H1 (cell line): Measurements from ENCODE around the gene LGALS12. TPM values are rescaled to one million over a fixed set of nuclear protein-coding genes. Genes with fewer than 3 reads are reported as not detected.

Experiments
- CTCF ChIA-PET: fragments of 300-600 bp; sonication (Branson Sonifier 250); formaldehyde crosslinking; loops from one replicate; lab custom pipeline; 2021; ENCODE audit not compliant: partially characterized antibody; lab: Charles Lee
- POLR2A ChIA-PET: fragments of 300-600 bp; sonication (Branson Sonifier 250); formaldehyde crosslinking; loops from one replicate; lab custom pipeline; 2021; ENCODE audit warnings: inconsistent platforms; ENCODE audit not compliant: partially characterized antibody; lab: Charles Lee
- DNase-seq, 2 experiments: peaks; one replicate each; pipeline versions ENCODE4 v3.0.0 to v3.0.0-alpha.2; 2010 to 2022; ENCODE audit warnings: low spot score in 2 of 2, low read depth in 1 of 2, mixed read lengths in 1 of 2
- FAIRE-seq: peaks from 2 replicates; lab custom pipeline; 2011; peaks lifted over from hg19 to GRCh38; lab: Jason Lieb, UNC
- H2AFZ ChIP-seq: 2 replicates; pipeline ENCODE4 v1.8.1; 2012; ENCODE audit warnings: low read length, inconsistent platforms
- H2AK5ac ChIP-seq: 2 replicates; pipeline ENCODE4 v1.6.1; 2013; ENCODE audit warnings: low read depth, low read length
- H2BK120ac ChIP-seq: replicated peaks from 2 replicates; pipeline ENCODE3; 2013; ENCODE audit warnings: low read depth, low read length, inconsistent platforms
- H2BK12ac ChIP-seq: 2 replicates; pipeline ENCODE4 v1.6.1; 2013; ENCODE audit warnings: low read depth, low read length
- H2BK15ac ChIP-seq: 2 replicates; pipeline ENCODE4 v1.6.1; 2013; ENCODE audit warnings: low read length
- H2BK20ac ChIP-seq: 2 replicates; pipeline ENCODE4 v1.6.1; 2013; ENCODE audit warnings: low read length
- H2BK5ac ChIP-seq: 2 replicates; pipeline ENCODE4 v1.6.1; 2013; ENCODE audit warnings: low read depth, low read length
- H3K14ac ChIP-seq: 2 replicates; pipeline ENCODE4 v1.6.1; 2013; ENCODE audit warnings: inconsistent platforms; ENCODE audit not compliant: insufficient read length
- H3K18ac ChIP-seq: 2 replicates; pipeline ENCODE4 v1.6.1; 2013; ENCODE audit warnings: low read length; ENCODE audit errors: extremely low read depth
- H3K23ac ChIP-seq: 2 replicates; pipeline ENCODE4 v1.6.1; 2013; ENCODE audit warnings: inconsistent platforms; ENCODE audit not compliant: insufficient read length
- H3K23me2 ChIP-seq: 2 replicates; pipeline ENCODE4 v1.6.1; 2013; ENCODE audit warnings: low read depth, low read length
- H3K27ac ChIP-seq: 2 replicates; pipeline ENCODE4 v1.6.1; 2011; ENCODE audit warnings: low read depth, low read length, inconsistent platforms
- H3K27me3 ChIP-seq, 4 experiments: replicated peaks in 1 of 4; 1 replicate in 1 of 4; 2 replicates in 3 of 4; pipeline versions ENCODE4 v1.6.1 to v1.8.1; 2011 to 2013; ENCODE audit warnings: low read length in 3 of 4, mild to moderate bottlenecking in 3 of 4, inconsistent platforms in 2 of 4, mixed read lengths in 2 of 4, moderate library complexity in 1 of 4; ENCODE audit not compliant: control insufficient read depth in 3 of 4, insufficient read depth in 3 of 4; ENCODE audit errors: extremely low read depth in 1 of 4
- H3K36me3 ChIP-seq, 4 experiments: 2 replicates each; pipeline versions ENCODE4 v1.6.1 to v1.8.1; 2011 to 2013; ENCODE audit warnings: mild to moderate bottlenecking in 4 of 4, low read length in 3 of 4, moderate library complexity in 2 of 4, control low read depth in 1 of 4, inconsistent platforms in 1 of 4; ENCODE audit not compliant: insufficient read depth in 4 of 4, control insufficient read depth in 2 of 4
- H3K4ac ChIP-seq: replicated peaks from 2 replicates; pipeline ENCODE3; 2013; ENCODE audit warnings: low read length, low read depth, mixed read lengths, inconsistent platforms; ENCODE audit not compliant: insufficient read length
- H3K4me1 ChIP-seq, 4 experiments: replicated peaks in 1 of 4; 1 replicate in 1 of 4; 2 replicates in 3 of 4; pipeline versions ENCODE4 v1.6.1 to v1.8.1; 2011 to 2013; ENCODE audit warnings: low read length in 3 of 4, inconsistent platforms in 2 of 4, mixed read lengths in 1 of 4; ENCODE audit not compliant: insufficient read depth in 4 of 4, control insufficient read depth in 3 of 4
- H3K4me2 ChIP-seq, 2 experiments: 2 replicates each; pipeline versions ENCODE4 v1.6.1 to v1.8.1; 2011 to 2013; ENCODE audit warnings: low read depth in 2 of 2, low read length in 2 of 2, control low read depth in 1 of 2, inconsistent platforms in 1 of 2, mild to moderate bottlenecking in 1 of 2; ENCODE audit not compliant: insufficient read depth in 1 of 2
- H3K4me3 ChIP-seq, 4 experiments: fragments of 200-600, 300-600 bp in 1 of 4; sonication (generic), shearing (Covaris generic), sonication (Bioruptor Twin) in 1 of 4; 2 replicates each; pipeline versions ENCODE4 v1.5.1 to v1.8.1; 2011 to 2016; ENCODE audit warnings: low read length in 4 of 4, low read depth in 3 of 4, control low read depth in 2 of 4, inconsistent platforms in 2 of 4, mild to moderate bottlenecking in 2 of 4, mixed read lengths in 1 of 4, moderate library complexity in 1 of 4; ENCODE audit not compliant: insufficient read depth in 2 of 4; ENCODE audit errors: extremely low read depth in 1 of 4
- H3K56ac ChIP-seq: replicated peaks from 2 replicates; pipeline ENCODE3; 2013; ENCODE audit warnings: low read depth, mild to moderate bottlenecking, mixed read lengths, low read length, inconsistent platforms; ENCODE audit not compliant: insufficient read length
- H3K79me1 ChIP-seq: 2 replicates; pipeline ENCODE4 v1.6.1; 2013; ENCODE audit warnings: low read depth, low read length, control low read depth
- H3K79me2 ChIP-seq, 2 experiments: 2 replicates each; pipeline versions ENCODE4 v1.6.1 to v1.8.1; 2012 to 2013; ENCODE audit warnings: low read length in 2 of 2, mild to moderate bottlenecking in 2 of 2, inconsistent platforms in 1 of 2; ENCODE audit not compliant: insufficient read depth in 2 of 2, control insufficient read depth in 1 of 2
- H3K9ac ChIP-seq, 4 experiments: replicated peaks in 1 of 4; 1 replicate in 1 of 4; 2 replicates in 3 of 4; pipeline versions ENCODE4 v1.6.1 to v1.8.1; 2011 to 2013; ENCODE audit warnings: low read depth in 3 of 4, low read length in 3 of 4, control low read depth in 2 of 4, mild to moderate bottlenecking in 2 of 4, moderate library complexity in 2 of 4, inconsistent platforms in 1 of 4; ENCODE audit errors: extremely low read depth in 1 of 4
- H3K9me3 ChIP-seq, 2 experiments: 2 replicates each; pipeline versions ENCODE4 v1.6.1 to v1.8.1; 2012 to 2013; ENCODE audit warnings: mild to moderate bottlenecking in 2 of 2, moderate library complexity in 2 of 2, control low read depth in 1 of 2, inconsistent platforms in 1 of 2, low read depth in 1 of 2, low read length in 1 of 2, mixed read lengths in 1 of 2; ENCODE audit not compliant: insufficient read depth in 2 of 2
- H4K20me1 ChIP-seq, 2 experiments: replicated peaks in 1 of 2; 2 replicates each; pipeline versions ENCODE3 to v1.8.1; 2011 to 2013; ENCODE audit warnings: inconsistent platforms in 2 of 2, low read length in 2 of 2, mild to moderate bottlenecking in 1 of 2; ENCODE audit not compliant: insufficient read depth in 2 of 2, control insufficient read depth in 1 of 2
- H4K5ac ChIP-seq: 2 replicates; pipeline ENCODE4 v1.6.1; 2013; ENCODE audit warnings: low read length, low read depth, mixed read lengths, inconsistent platforms; ENCODE audit not compliant: insufficient read length
- H4K8ac ChIP-seq: 2 replicates; pipeline ENCODE4 v1.8.0; 2013; ENCODE audit warnings: mild to moderate bottlenecking, moderate library complexity, low read length, inconsistent platforms; ENCODE audit not compliant: insufficient read depth; ENCODE audit errors: extremely low read depth
- H4K91ac ChIP-seq: replicated peaks from 2 replicates; pipeline ENCODE3; 2013; ENCODE audit warnings: low read length, mixed read lengths, inconsistent platforms; ENCODE audit not compliant: insufficient read length
- GABPA ChIP-seq: IDR thresholded peaks from 2 replicates; pipeline ENCODE4 v1.6.1; 2011; ENCODE audit warnings: mild to moderate bottlenecking, low read length, moderate library complexity, borderline replicate concordance; ENCODE audit not compliant: insufficient read depth
- TEAD4 ChIP-seq: IDR thresholded peaks from 2 replicates; pipeline ENCODE4 v1.6.1; 2012; ENCODE audit warnings: low read depth, low read length, inconsistent platforms, mixed read lengths
- WGBS, 2 experiments: shearing (Covaris generic) in 1 of 2; methylation state at CpG; one replicate each; pipeline versions ENCODE4 v1.1.6 to v1.1.7; 2013 to 2015; ENCODE audit warnings: low lambda C conversion rate in 2 of 2, mixed read lengths in 2 of 2, inconsistent platforms in 1 of 2, low coverage in 1 of 2, missing lambda C conversion rate in 1 of 2; ENCODE audit not compliant: insufficient replicate concordance in 2 of 2, insufficient coverage in 1 of 2, insufficient read length in 1 of 2; ENCODE audit errors: extremely low coverage in 1 of 2, missing lambda C conversion rate in 1 of 2; 5-methylcytosine and 5-hydroxymethylcytosine counted together
- polyA plus RNA-seq, 7 experiments: library from polyadenylated mRNA; depleted of rRNA in 3 of 7; stranded (reverse) in 5 of 7; unstranded in 2 of 7; fragments of >200 nt in 5 of 7; fragments of 200-250 nt in 2 of 7; gene quantifications; 1 replicate in 5 of 7; 2 replicates in 1 of 7; 4 replicates in 1 of 7; pipeline versions ENCODE4 v1.2.1 to v1.2.3, GENCODE V29; 2011 to 2013; ENCODE audit warnings: missing spikeins in 2 of 7, mixed read lengths in 2 of 7
- total RNA-seq: library from RNA; stranded (reverse); fragmentation: NEBNext Ultra II Directional; extraction: Animal tissue kit (Norgen Biotek cat#: 25700); gene quantifications from 2 replicates; pipeline ENCODE4 v1.2.1, GENCODE V29; 2021

The LGALS12 gene
- total and polyA plus RNA-seq, 2 of the 8 experiments (the other 6 are each of a cell fraction or from before 2014, with no cell fraction given) = 1.6 to 2.9 TPM

GRCh38 chr11:63516109-63516508 is 10.2 kb downstream of the LGALS12 start:
- Histone ChIP-seq H2BK15ac (0 out of 2 replicates have a peak overlapping the region, but pooled peaks have one; percentile 32), H2BK12ac (no peak overlapping the region), H2BK120ac (no peak overlapping the region), H4K5ac (no peak overlapping the region), H2BK5ac (no peak overlapping the region), H3K27ac (no peak overlapping the region), H3K27me3 (no peaks in the 10 kb centered on the region; a peak in 1 of 7 replicates), H3K9me3 (peaks cover 7 to 8% of the 10 kb centered on the region in 2 experiments), H3K4me3 (no peak overlapping the region), H3K23me2 (no peaks in the 10 kb centered on the region), H3K14ac (no peak overlapping the region), H3K79me2 (no peaks in the 10 kb centered on the region), H2BK20ac (no peak overlapping the region), H3K4me2 (no peak overlapping the region), H2AK5ac (peak overlapping the region; percentile 82; the same call in 1 of the 2 replicates), H3K36me3 (peaks cover 0 to 6% (median 0%) of the 10 kb centered on the region in 4 experiments; a peak in 2 of 8 replicates), H4K20me1 (no peaks in the 10 kb centered on the region), H3K23ac (no peak overlapping the region), H3K18ac (no peak overlapping the region), H3K9ac (no peak overlapping the region), H4K8ac (peak overlapping the region; percentile 12), H3K79me1 (no peaks in the 10 kb centered on the region), H4K91ac (peak overlapping the region; percentile 62), H2AFZ (no peak overlapping the region), H3K56ac (no peak overlapping the region), H3K4me1 (0 out of 7 replicates have a peak, but pooled peaks cover 0 to 3% (median 0%) of the 10 kb centered on the region in 4 experiments), H3K4ac (no peak overlapping the region)
- WGBS, 2 experiments = 89% methylated on average over 6 of the region's 6 CpGs; no CpG with 5 or more reads in 1 of the 2 experiments
- FAIRE-seq (no peak), DNase-seq (no peak)
- no peak for TF ChIP-seq TEAD4
- no peak for TF ChIP-seq GABPA
- ChIA-PET POLR2A (interaction anchor here (1.0 to 1.8 kb wide), 3 partner anchors 8 to 14 kb away, joined by 3 to 5 read pairs (median 4); no protein-coding TSS in a partner anchor), CTCF (interaction anchor here (0.8 to 1.4 kb wide), 5 partner anchors 10 to 77 kb away, joined by 3 to 6 read pairs (median 3); no protein-coding TSS in a partner anchor)
